B cell (primary cell): ENCODE measurements around the gene SHLD2.
"Not testable (repeated sequence)": the region's sequence is repeated elsewhere in the genome, so short reads cannot be mapped to it uniquely, and the experiment has no call there.

ENCODE experiments used
- EZH2 ChIP-seq: IDR thresholded peaks from 2 replicates; pipeline ENCODE4 v1.6.1; 2012; ENCODE audit warnings: borderline replicate concordance, low read depth, mild to moderate bottlenecking, moderate library complexity, low read length; ENCODE audit not compliant: insufficient read depth, poor library complexity, severe bottlenecking
- TF ChIP-seq, protein P1 (sequence below): fragments of 200-600 bp; IDR thresholded peaks from one replicate; pipeline ENCODE4 v1.8.0; 2022; ENCODE audit warnings: antibody characterized with exemption, mild to moderate bottlenecking

DNA sequence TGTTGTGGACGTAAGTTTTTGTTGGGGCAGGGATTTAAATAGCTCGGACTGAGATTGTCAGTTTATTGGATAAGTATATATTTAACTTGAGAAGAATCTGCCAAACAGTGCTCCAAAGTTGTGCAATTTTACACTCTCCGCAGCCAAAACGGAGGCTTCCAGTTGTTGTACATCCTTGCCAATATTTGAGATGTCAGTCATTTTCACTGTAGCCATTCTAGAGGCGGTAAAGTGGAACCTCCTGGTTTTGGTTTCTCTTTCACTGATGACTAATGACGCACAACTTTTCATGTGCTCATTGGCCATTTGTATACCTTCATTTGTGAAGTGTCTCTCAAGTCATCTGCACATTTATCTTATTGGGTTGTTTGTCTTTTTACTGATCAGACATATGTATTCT is 105.9 kb downstream of the SHLD2 start:
- TF ChIP-seq, protein P1, sequence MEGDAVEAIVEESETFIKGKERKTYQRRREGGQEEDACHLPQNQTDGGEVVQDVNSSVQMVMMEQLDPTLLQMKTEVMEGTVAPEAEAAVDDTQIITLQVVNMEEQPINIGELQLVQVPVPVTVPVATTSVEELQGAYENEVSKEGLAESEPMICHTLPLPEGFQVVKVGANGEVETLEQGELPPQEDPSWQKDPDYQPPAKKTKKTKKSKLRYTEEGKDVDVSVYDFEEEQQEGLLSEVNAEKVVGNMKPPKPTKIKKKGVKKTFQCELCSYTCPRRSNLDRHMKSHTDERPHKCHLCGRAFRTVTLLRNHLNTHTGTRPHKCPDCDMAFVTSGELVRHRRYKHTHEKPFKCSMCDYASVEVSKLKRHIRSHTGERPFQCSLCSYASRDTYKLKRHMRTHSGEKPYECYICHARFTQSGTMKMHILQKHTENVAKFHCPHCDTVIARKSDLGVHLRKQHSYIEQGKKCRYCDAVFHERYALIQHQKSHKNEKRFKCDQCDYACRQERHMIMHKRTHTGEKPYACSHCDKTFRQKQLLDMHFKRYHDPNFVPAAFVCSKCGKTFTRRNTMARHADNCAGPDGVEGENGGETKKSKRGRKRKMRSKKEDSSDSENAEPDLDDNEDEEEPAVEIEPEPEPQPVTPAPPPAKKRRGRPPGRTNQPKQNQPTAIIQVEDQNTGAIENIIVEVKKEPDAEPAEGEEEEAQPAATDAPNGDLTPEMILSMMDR: not testable (repeated sequence)
- not testable (repeated sequence) for TF ChIP-seq EZH2
